ENCODE measurements around the gene PDLIM5. TPM values are rescaled to one million over a fixed set of nuclear protein-coding genes. Genes with fewer than 3 reads are reported as not detected.

PDLIM5 gene
- total and polyA plus RNA-seq, 4 donors = 20.4 to 93.4 (median 59.8) TPM

DNA sequence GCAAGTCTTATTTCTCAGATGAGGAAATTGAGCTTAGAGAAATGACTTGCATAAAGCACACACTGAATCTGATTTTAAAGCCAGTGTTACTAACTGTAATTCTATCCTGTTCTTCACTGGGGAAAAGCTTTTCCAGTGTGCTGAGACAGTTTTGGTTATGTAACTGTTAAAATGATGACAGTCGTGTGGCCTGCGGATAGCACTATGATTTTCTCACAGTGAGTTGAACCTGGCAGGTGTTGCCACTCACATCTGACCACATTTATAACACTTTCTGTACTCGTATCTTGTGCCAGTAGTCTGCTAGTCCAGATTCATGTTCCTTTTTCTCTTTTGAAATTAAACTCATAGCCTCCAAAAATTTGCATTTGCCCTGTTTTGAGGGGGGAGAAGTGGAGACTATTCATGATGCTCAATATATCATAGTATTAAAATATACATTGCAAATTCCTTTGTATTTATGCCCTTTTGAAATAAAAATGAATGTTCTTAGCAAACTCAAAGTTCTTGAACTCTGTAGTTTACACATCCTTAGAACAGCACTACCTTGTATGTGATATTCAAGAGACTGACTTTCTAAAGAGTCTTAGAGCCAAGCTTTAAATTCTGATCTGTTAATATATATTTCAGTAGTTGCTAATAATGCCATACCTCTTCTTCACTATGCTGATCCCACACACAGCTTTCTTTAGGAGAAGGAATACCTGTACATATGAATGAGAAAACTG is 132.3 kb downstream of the PDLIM5 start:
- Histone ChIP-seq H3K27me3 (ENCODE audit: control insufficient read depth in 3 of 3, insufficient read depth in 3 of 3, low read length in 2 of 3) (no peaks in the 10 kb centered on the region), H3K4me1 (ENCODE audit: control insufficient read depth in 5 of 5, insufficient read depth in 5 of 5, low read length in 5 of 5) (peaks cover 0 to 4% (median 0%) of the 10 kb centered on the region in 5 donors), H3K4me3 (no peak overlapping the region), H3K9me3 (ENCODE audit: control insufficient read depth in 4 of 4, insufficient read depth in 3 of 4, low read length in 3 of 4) (no peaks in the 10 kb centered on the region), H3K36me3 (ENCODE audit: control insufficient read depth in 4 of 4, insufficient read depth in 4 of 4, low read length in 4 of 4) (peaks cover 0 to 8% (median 1%) of the 10 kb centered on the region in 4 donors), H3K9ac (ENCODE audit: insufficient read depth in 1 of 2, low read length in 2 of 2) (no peak overlapping the region), H3K27ac (ENCODE audit: low read depth in 1 of 2, low read length in 1 of 2) (no peak overlapping the region)
- DNase-seq (no peak), ATAC-seq (ENCODE audit: insufficient read depth, low FRiP score) (no peak)
- no peak for TF ChIP-seq CTCF (IDR thresholded peaks at IDR 0.05; ENCODE audit: control extremely low read depth, extremely low read depth)
- WGBS, 2 donors = 86 to 89% methylated on average over 3 of the region's 3 CpGs

- 94% methylated on average over 1 of the region's 1 CpG for WGBS, 2 donors
- no peak for TF ChIP-seq CTCF (IDR thresholded peaks at IDR 0.05; ENCODE audit: control extremely low read depth, extremely low read depth)
These were observed 137.4 kb downstream of the PDLIM5 start for GRCh38 chr4:94588896-94589693.

GRCh38 chr4:94590493-94590892 is 138.8 kb downstream of the PDLIM5 start:
- Histone ChIP-seq H3K36me3 (ENCODE audit: control insufficient read depth in 4 of 4, insufficient read depth in 4 of 4, low read length in 4 of 4) (peaks cover 0 to 11% (median 3%) of the 10 kb centered on the region in 4 donors), H3K4me3 (no peak overlapping the region), H3K27ac (ENCODE audit: low read depth in 1 of 2, low read length in 1 of 2) (no peak overlapping the region), H3K9me3 (ENCODE audit: control insufficient read depth in 4 of 4, insufficient read depth in 3 of 4, low read length in 3 of 4) (no peaks in the 10 kb centered on the region), H3K27me3 (ENCODE audit: control insufficient read depth in 3 of 3, insufficient read depth in 3 of 3, low read length in 2 of 3) (no peaks in the 10 kb centered on the region), H3K9ac (ENCODE audit: insufficient read depth in 1 of 2, low read length in 2 of 2) (no peak overlapping the region), H3K4me1 (ENCODE audit: control insufficient read depth in 5 of 5, insufficient read depth in 5 of 5, low read length in 5 of 5) (peaks cover 0 to 9% (median 0%) of the 10 kb centered on the region in 5 donors)
- WGBS, 2 donors = 75 to 90% methylated on average over 2 of the region's 2 CpGs
- no peak for ATAC-seq (ENCODE audit: insufficient read depth, low FRiP score)
- no peak for DNase-seq
- TF ChIP-seq CTCF (IDR thresholded peaks at IDR 0.05; ENCODE audit: control extremely low read depth, extremely low read depth) = no peak

More at GRCh38 chr4:94588896-94589693, 137.4 kb downstream of the PDLIM5 start:
- H3K36me3 ChIP-seq (ENCODE audit: control insufficient read depth in 4 of 4, insufficient read depth in 4 of 4, low read length in 4 of 4) = peaks cover 0 to 13% (median 3%) of the 10 kb centered on the region in 4 donors
- H3K9me3 ChIP-seq (ENCODE audit: control insufficient read depth in 4 of 4, insufficient read depth in 3 of 4, low read length in 3 of 4) = no peaks in the 10 kb centered on the region
- DNase-seq (no peak), ATAC-seq (ENCODE audit: insufficient read depth, low FRiP score) (no peak)
- H3K4me1 ChIP-seq (ENCODE audit: control insufficient read depth in 5 of 5, insufficient read depth in 5 of 5, low read length in 5 of 5) = peaks cover 0 to 9% (median 0%) of the 10 kb centered on the region in 5 donors
- H3K4me3 ChIP-seq = no peak overlapping the region
- no peak overlapping the region for H3K27ac ChIP-seq (ENCODE audit: low read depth in 1 of 2, low read length in 1 of 2)
- no peak overlapping the region for H3K9ac ChIP-seq (ENCODE audit: insufficient read depth in 1 of 2, low read length in 2 of 2)
- no peaks in the 10 kb centered on the region for H3K27me3 ChIP-seq (ENCODE audit: control insufficient read depth in 3 of 3, insufficient read depth in 3 of 3, low read length in 2 of 3)

All from lung (tissue), 12 donors.